BJ (cell line): ENCODE data around the gene SIK2. TPM values are rescaled to one million over a fixed set of nuclear protein-coding genes. Genes with fewer than 3 reads are reported as not detected.

Experiments
- CTCF ChIA-PET: fragments of 350-600 bp; formaldehyde crosslinking; extraction: SDS; loops from one replicate; lab custom pipeline; 2021; ENCODE audit warnings: antibody characterized with exemption, inconsistent platforms; lab: Yijun Ruan, JAX
- POLR2A ChIA-PET: fragments of 300-600 bp; sonication (Branson Sonifier 250); formaldehyde crosslinking; extraction: SDS; loops from one replicate; lab custom pipeline; 2021; ENCODE audit warnings: antibody characterized with exemption; lab: Charles Lee
- DNase-seq: peaks from one replicate; pipeline ENCODE4 v3.0.0-alpha.2; 2011; ENCODE audit warnings: low read depth
- H3K27me3 ChIP-seq: 2 replicates; pipeline ENCODE4 v1.6.0; 2011; ENCODE audit warnings: low read length; ENCODE audit not compliant: control insufficient read depth, insufficient read depth
- H3K36me3 ChIP-seq: 2 replicates; pipeline ENCODE4 v1.5.1; 2011; ENCODE audit warnings: low read length; ENCODE audit not compliant: control insufficient read depth, insufficient read depth
- H3K4me3 ChIP-seq: 2 replicates; pipeline ENCODE4 v1.5.1; 2011; ENCODE audit warnings: low read depth, mild to moderate bottlenecking, control low read depth, low read length
- polyA plus RNA-seq: library from polyadenylated mRNA; depleted of rRNA; stranded (reverse); fragments of >200 nt; gene quantifications from 2 replicates; pipeline ENCODE4 v1.2.3, GENCODE V29; 2011
- TF ChIP-seq, protein P1 (sequence below): IDR thresholded peaks from 2 replicates; pipeline ENCODE4 v1.5.1; 2011; ENCODE audit warnings: low read depth, mild to moderate bottlenecking, control low read depth, inconsistent platforms, low read length, moderate library complexity; ENCODE audit not compliant: insufficient read depth

The SIK2 gene
- polyA plus RNA-seq, 1 experiment = 24.2 TPM

GRCh38 chr11:111586388-111586831, 15.8 kb upstream of the SIK2 start:
- no peak overlapping the region for H3K4me3 ChIP-seq
- TF ChIP-seq, protein P1, sequence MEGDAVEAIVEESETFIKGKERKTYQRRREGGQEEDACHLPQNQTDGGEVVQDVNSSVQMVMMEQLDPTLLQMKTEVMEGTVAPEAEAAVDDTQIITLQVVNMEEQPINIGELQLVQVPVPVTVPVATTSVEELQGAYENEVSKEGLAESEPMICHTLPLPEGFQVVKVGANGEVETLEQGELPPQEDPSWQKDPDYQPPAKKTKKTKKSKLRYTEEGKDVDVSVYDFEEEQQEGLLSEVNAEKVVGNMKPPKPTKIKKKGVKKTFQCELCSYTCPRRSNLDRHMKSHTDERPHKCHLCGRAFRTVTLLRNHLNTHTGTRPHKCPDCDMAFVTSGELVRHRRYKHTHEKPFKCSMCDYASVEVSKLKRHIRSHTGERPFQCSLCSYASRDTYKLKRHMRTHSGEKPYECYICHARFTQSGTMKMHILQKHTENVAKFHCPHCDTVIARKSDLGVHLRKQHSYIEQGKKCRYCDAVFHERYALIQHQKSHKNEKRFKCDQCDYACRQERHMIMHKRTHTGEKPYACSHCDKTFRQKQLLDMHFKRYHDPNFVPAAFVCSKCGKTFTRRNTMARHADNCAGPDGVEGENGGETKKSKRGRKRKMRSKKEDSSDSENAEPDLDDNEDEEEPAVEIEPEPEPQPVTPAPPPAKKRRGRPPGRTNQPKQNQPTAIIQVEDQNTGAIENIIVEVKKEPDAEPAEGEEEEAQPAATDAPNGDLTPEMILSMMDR = peak; percentile 70
- ChIA-PET CTCF (interaction anchor here (0.6 to 5.5 kb wide), 27 partner anchors 8 to 264 kb away, joined by 3 to 42 read pairs (median 5); no protein-coding TSS in a partner anchor), POLR2A (no interaction called here)
- no peaks in the 10 kb centered on the region for H3K27me3 ChIP-seq
- no peak for DNase-seq
- no peaks in the 10 kb centered on the region for H3K36me3 ChIP-seq

DNA sequence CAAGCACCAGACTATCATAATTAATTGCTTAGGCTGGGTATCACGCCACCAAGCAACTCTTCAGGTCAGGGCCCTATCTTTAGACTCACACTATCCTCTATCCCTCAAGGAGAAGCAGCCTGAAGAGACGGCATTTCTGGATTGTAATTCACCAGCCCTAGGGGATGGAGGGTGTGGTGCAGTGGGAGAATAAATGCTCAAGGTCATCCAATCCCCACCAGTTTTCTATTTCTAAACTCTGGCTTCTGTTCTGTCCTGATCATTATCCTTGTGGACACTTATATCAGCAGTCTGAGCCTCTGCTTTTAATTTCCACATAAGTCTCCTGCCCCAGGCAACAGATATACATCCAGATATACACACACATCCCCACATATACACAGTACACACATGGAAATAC, 13.1 kb upstream of the SIK2 start:
- Histone ChIP-seq H3K36me3 (no peaks in the 10 kb centered on the region), H3K27me3 (no peaks in the 10 kb centered on the region), H3K4me3 (no peak overlapping the region)
- TF ChIP-seq, protein P1 = no peak
- ChIA-PET CTCF (interaction anchor here (1.5 to 5.5 kb wide), 3 partner anchors 9 to 188 kb away, joined by 7 to 42 read pairs (median 10); no protein-coding TSS in a partner anchor), POLR2A (no interaction called here)
- DNase-seq = no peak

DNA sequence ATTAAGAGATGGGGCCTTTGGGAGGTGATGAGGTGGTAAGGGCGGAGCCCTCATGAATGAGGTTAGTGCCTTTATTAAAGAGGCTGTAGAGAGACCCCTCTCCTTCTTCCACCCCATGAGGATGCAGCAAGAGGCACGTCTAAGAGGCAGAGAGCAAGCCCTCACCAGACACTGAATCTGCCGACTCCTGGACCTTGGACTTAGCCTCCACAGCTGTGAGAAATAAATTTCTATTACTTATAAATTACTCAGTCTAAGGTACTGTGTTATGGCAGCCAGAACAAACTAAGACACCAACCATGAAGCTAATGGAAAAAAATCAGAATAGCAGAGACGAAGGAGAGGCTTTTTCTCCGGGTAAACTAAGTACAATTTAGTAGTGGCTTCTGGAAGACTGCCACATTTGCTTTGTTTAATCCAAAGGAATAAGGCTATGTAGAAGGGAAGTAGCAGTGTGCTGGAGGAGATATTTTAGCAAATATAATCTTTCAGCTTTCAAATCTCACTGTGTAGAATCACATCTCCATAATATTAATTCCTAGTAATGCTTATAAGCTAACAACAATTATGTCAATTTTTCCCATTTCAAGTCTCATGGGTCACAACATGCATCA, 12.3 kb upstream of the SIK2 start:
- Histone ChIP-seq H3K36me3 (no peaks in the 10 kb centered on the region), H3K4me3 (no peak overlapping the region), H3K27me3 (no peaks in the 10 kb centered on the region)
- POLR2A ChIA-PET = no interaction called here
- CTCF ChIA-PET = interaction anchor here (1.1 to 5.5 kb wide), 4 partner anchors 8 to 252 kb away, joined by 3 to 42 read pairs (median 8); no protein-coding TSS in a partner anchor
- DNase-seq = no peak
- TF ChIP-seq, protein P1 = no peak

DNA sequence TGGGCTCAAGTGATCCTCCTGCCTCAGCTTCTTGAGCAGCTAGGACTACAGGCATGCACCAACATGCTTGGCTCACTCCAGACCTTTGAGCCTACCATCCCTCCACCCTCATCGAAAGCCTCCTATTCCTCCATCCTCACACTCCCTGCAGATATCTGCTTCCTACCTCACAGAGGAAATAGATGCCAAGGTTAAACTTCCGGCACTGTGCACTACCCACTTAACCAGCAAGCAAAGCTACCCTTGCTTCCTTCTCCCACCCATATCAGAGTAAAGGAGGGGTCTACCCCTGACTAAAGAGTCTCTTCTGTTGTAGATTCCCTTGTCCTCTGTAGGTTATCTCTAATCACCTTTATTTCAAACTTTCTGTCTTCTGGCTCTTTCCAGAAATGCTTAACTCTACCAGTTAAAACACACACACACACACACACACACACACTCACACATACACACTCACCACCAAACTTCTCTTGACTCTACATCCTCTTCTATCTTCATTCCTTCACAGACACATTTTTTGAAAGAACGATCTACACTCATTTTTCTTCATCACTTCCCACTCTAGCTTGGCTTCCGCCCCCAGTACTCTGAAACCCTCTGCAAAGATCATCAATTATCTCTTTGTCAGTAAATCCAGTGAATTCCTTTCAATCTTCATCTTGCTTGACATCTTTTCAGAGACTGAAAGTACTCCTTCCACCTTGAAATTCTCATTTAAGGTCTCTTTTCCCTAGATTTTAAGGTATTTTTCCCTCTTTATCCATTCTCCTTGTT, 10.9 kb upstream of the SIK2 start:
- no peak for DNase-seq
- TF ChIP-seq, protein P1 = no peak
- no peaks in the 10 kb centered on the region for H3K36me3 ChIP-seq
- H3K4me3 ChIP-seq = no peak overlapping the region
- POLR2A ChIA-PET = no interaction called here
- H3K27me3 ChIP-seq = no peaks in the 10 kb centered on the region
- CTCF ChIA-PET = interaction anchor here (1.1 to 2.6 kb wide), 3 partner anchors 9 to 250 kb away, joined by 3 to 7 read pairs (median 4); no protein-coding TSS in a partner anchor

- H3K36me3 ChIP-seq = no peaks in the 10 kb centered on the region
- H3K27me3 ChIP-seq = no peaks in the 10 kb centered on the region
- TF ChIP-seq, protein P1 = no peak
- POLR2A ChIA-PET = no interaction called here
- CTCF ChIA-PET = interaction anchor here (0.6 to 1.6 kb wide), 2 partner anchors 9 to 10 kb away, joined by 3 to 4 read pairs; no protein-coding TSS in a partner anchor
- DNase-seq = no peak
- H3K4me3 ChIP-seq = no peak overlapping the region
These were observed 9.8 kb upstream of the SIK2 start for GRCh38 chr11:111592491-111592890.
